ENCODE data around the gene DCTD.
"Not testable (repeated sequence)": the region's sequence is repeated elsewhere in the genome, so short reads cannot be mapped to it uniquely, and the experiment has no call there.

Gene DCTD

GRCh38 chr4:182903013-182903412 lies 14.2 kb downstream of the DCTD start:
- H3K36me3 ChIP-seq (ENCODE audit: insufficient read depth, low read depth, low read length) = peaks cover 49% of the 10 kb centered on the region; the same call in 1 of the 2 replicates
- H3K4me3 ChIP-seq (ENCODE audit: low read length) = no peak overlapping the region
- no peak overlapping the region for H3K9ac ChIP-seq (ENCODE audit: low read depth, low read length)
- H3K27me3 ChIP-seq (ENCODE audit: insufficient read depth, low read length) = no peaks in the 10 kb centered on the region
- H3K9me3 ChIP-seq (ENCODE audit: insufficient read depth, low read depth, low read length) = no peaks in the 10 kb centered on the region
- no peak overlapping the region for H3K27ac ChIP-seq (ENCODE audit: low read length)
- no peaks in the 10 kb centered on the region for H3K4me1 ChIP-seq (ENCODE audit: insufficient read depth, low read length)

- H3K9me3 ChIP-seq (ENCODE audit: insufficient read depth, low read depth, low read length) = no peaks in the 10 kb centered on the region
- no peak overlapping the region for H3K9ac ChIP-seq (ENCODE audit: low read depth, low read length)
- no peaks in the 10 kb centered on the region for H3K27me3 ChIP-seq (ENCODE audit: insufficient read depth, low read length)
- peaks cover 33% of the 10 kb centered on the region; the same call in 1 of the 2 replicates for H3K36me3 ChIP-seq (ENCODE audit: insufficient read depth, low read depth, low read length)
- no peak overlapping the region for H3K4me3 ChIP-seq (ENCODE audit: low read length)
- H3K27ac ChIP-seq (ENCODE audit: low read length) = no peak overlapping the region
- no peaks in the 10 kb centered on the region for H3K4me1 ChIP-seq (ENCODE audit: insufficient read depth, low read length)
Measured at GRCh38 chr4:182901337-182901736, 15.8 kb downstream of the DCTD start.

GRCh38 chr4:182900021-182900420 lies 17.2 kb downstream of the DCTD start:
- H3K9me3 ChIP-seq (ENCODE audit: insufficient read depth, low read depth, low read length); H3K27me3 ChIP-seq (ENCODE audit: insufficient read depth, low read length); H3K27ac ChIP-seq (ENCODE audit: low read length); H3K4me1 ChIP-seq (ENCODE audit: insufficient read depth, low read length); H3K4me3 ChIP-seq (ENCODE audit: low read length); H3K9ac ChIP-seq (ENCODE audit: low read depth, low read length): not testable (repeated sequence)
- H3K36me3 ChIP-seq (ENCODE audit: insufficient read depth, low read depth, low read length) = peaks cover 33% of the 10 kb centered on the region

- H3K9ac ChIP-seq (ENCODE audit: low read depth, low read length) = no peak overlapping the region
- no peak overlapping the region for H3K27ac ChIP-seq (ENCODE audit: low read length)
Measured at GRCh38 chr4:182898479-182898799, 18.7 kb downstream of the DCTD start.

GRCh38 chr4:182897601-182898478 lies 19.3 kb downstream of the DCTD start:
- Histone ChIP-seq H3K4me3 (ENCODE audit: low read length) (no peak overlapping the region), H3K36me3 (ENCODE audit: insufficient read depth, low read depth, low read length) (peaks cover 44% of the 10 kb centered on the region), H3K27me3 (ENCODE audit: insufficient read depth, low read length) (no peaks in the 10 kb centered on the region), H3K27ac (ENCODE audit: low read length) (no peak overlapping the region), H3K9me3 (ENCODE audit: insufficient read depth, low read depth, low read length) (no peaks in the 10 kb centered on the region), H3K4me1 (ENCODE audit: insufficient read depth, low read length) (no peaks in the 10 kb centered on the region), H3K9ac (ENCODE audit: low read depth, low read length) (no peak overlapping the region)

More at GRCh38 chr4:182898479-182898799, 18.7 kb downstream of the DCTD start:
- H3K9me3 ChIP-seq (ENCODE audit: insufficient read depth, low read depth, low read length) = no peaks in the 10 kb centered on the region
- H3K27me3 ChIP-seq (ENCODE audit: insufficient read depth, low read length) = no peaks in the 10 kb centered on the region
- H3K4me3 ChIP-seq (ENCODE audit: low read length) = no peak overlapping the region
- H3K36me3 ChIP-seq (ENCODE audit: insufficient read depth, low read depth, low read length) = peaks cover 44% of the 10 kb centered on the region
- no peaks in the 10 kb centered on the region for H3K4me1 ChIP-seq (ENCODE audit: insufficient read depth, low read length)

GRCh38 chr4:182896421-182896820 lies 20.8 kb downstream of the DCTD start:
- Histone ChIP-seq H3K27ac (ENCODE audit: low read length) (no peak overlapping the region), H3K36me3 (ENCODE audit: insufficient read depth, low read depth, low read length) (peaks cover 52% of the 10 kb centered on the region), H3K4me1 (ENCODE audit: insufficient read depth, low read length) (no peaks in the 10 kb centered on the region), H3K4me3 (ENCODE audit: low read length) (no peak overlapping the region), H3K27me3 (ENCODE audit: insufficient read depth, low read length) (no peaks in the 10 kb centered on the region), H3K9me3 (ENCODE audit: insufficient read depth, low read depth, low read length) (no peaks in the 10 kb centered on the region), H3K9ac (ENCODE audit: low read depth, low read length) (no peak overlapping the region)

- Histone ChIP-seq H3K27me3 (ENCODE audit: insufficient read depth, low read length) (no peaks in the 10 kb centered on the region), H3K9me3 (ENCODE audit: insufficient read depth, low read depth, low read length) (no peaks in the 10 kb centered on the region), H3K4me1 (ENCODE audit: insufficient read depth, low read length) (no peaks in the 10 kb centered on the region), H3K36me3 (ENCODE audit: insufficient read depth, low read depth, low read length) (peaks cover 54% of the 10 kb centered on the region), H3K27ac (ENCODE audit: low read length) (no peak overlapping the region), H3K9ac (ENCODE audit: low read depth, low read length) (no peak overlapping the region), H3K4me3 (ENCODE audit: low read length) (no peak overlapping the region)
Measured at GRCh38 chr4:182895791-182896292, 21.3 kb downstream of the DCTD start.

GRCh38 chr4:182894681-182895275 lies 22.4 kb downstream of the DCTD start:
- Histone ChIP-seq H3K27ac (ENCODE audit: low read length) (no peak overlapping the region), H3K36me3 (ENCODE audit: insufficient read depth, low read depth, low read length) (peaks cover 54% of the 10 kb centered on the region), H3K4me1 (ENCODE audit: insufficient read depth, low read length) (no peaks in the 10 kb centered on the region), H3K27me3 (ENCODE audit: insufficient read depth, low read length) (no peaks in the 10 kb centered on the region), H3K4me3 (ENCODE audit: low read length) (no peak overlapping the region), H3K9ac (ENCODE audit: low read depth, low read length) (no peak overlapping the region), H3K9me3 (ENCODE audit: insufficient read depth, low read depth, low read length) (no peaks in the 10 kb centered on the region)

GRCh38 chr4:182893474-182894080 lies 23.6 kb downstream of the DCTD start:
- Histone ChIP-seq H3K27me3 (ENCODE audit: insufficient read depth, low read length) (no peaks in the 10 kb centered on the region), H3K27ac (ENCODE audit: low read length) (no peak overlapping the region), H3K4me3 (ENCODE audit: low read length) (no peak overlapping the region), H3K4me1 (ENCODE audit: insufficient read depth, low read length) (no peaks in the 10 kb centered on the region), H3K36me3 (ENCODE audit: insufficient read depth, low read depth, low read length) (peaks cover 61% of the 10 kb centered on the region), H3K9me3 (ENCODE audit: insufficient read depth, low read depth, low read length) (no peaks in the 10 kb centered on the region), H3K9ac (ENCODE audit: low read depth, low read length) (no peak overlapping the region)

GRCh38 chr4:182893047-182893446 lies 24.1 kb downstream of the DCTD start:
- H3K9ac ChIP-seq (ENCODE audit: low read depth, low read length) = no peak overlapping the region
- H3K36me3 ChIP-seq (ENCODE audit: insufficient read depth, low read depth, low read length) = peaks cover 65% of the 10 kb centered on the region
- H3K27ac ChIP-seq (ENCODE audit: low read length) = no peak overlapping the region

GRCh38 chr4:182890202-182890601 lies 27.0 kb downstream of the DCTD start:
- no peak overlapping the region for H3K27ac ChIP-seq (ENCODE audit: low read length)
- peaks cover 74% of the 10 kb centered on the region for H3K36me3 ChIP-seq (ENCODE audit: insufficient read depth, low read depth, low read length)
- no peak overlapping the region for H3K4me3 ChIP-seq (ENCODE audit: low read length)
- H3K9me3 ChIP-seq (ENCODE audit: insufficient read depth, low read depth, low read length) = peaks cover 3% of the 10 kb centered on the region; the same call in 1 of the 2 replicates
- H3K27me3 ChIP-seq (ENCODE audit: insufficient read depth, low read length) = no peaks in the 10 kb centered on the region
- no peak overlapping the region for H3K9ac ChIP-seq (ENCODE audit: low read depth, low read length)
- H3K4me1 ChIP-seq (ENCODE audit: insufficient read depth, low read length) = no peaks in the 10 kb centered on the region

More at GRCh38 chr4:182893047-182893446, 24.1 kb downstream of the DCTD start:
- Histone ChIP-seq H3K4me3 (ENCODE audit: low read length) (no peak overlapping the region), H3K4me1 (ENCODE audit: insufficient read depth, low read length) (no peaks in the 10 kb centered on the region), H3K9me3 (ENCODE audit: insufficient read depth, low read depth, low read length) (no peaks in the 10 kb centered on the region), H3K27me3 (ENCODE audit: insufficient read depth, low read length) (no peaks in the 10 kb centered on the region)
